DND-41 (cell line): ENCODE results near the gene POU6F2.

ENCODE experiments used
- CTCF ChIP-seq: IDR thresholded peaks from 2 replicates; pipeline ENCODE4 v1.5.1; 2012; ENCODE audit warnings: borderline replicate concordance, low read length, moderate library complexity, mild to moderate bottlenecking; ENCODE audit not compliant: poor library complexity, severe bottlenecking; ENCODE audit errors: extremely low read depth
- EZH2 ChIP-seq: IDR thresholded peaks from 3 replicates; pipeline ENCODE4 v1.6.1; 2012; ENCODE audit warnings: borderline replicate concordance, low read depth, mild to moderate bottlenecking, moderate library complexity, low read length, inconsistent platforms; ENCODE audit not compliant: severe bottlenecking

- TF ChIP-seq EZH2, result no peak
- no peak for TF ChIP-seq CTCF
Observed at GRCh38 chr7:39098506-39098905, 120.8 kb downstream of the POU6F2 start.
